Measurements from ENCODE around the gene KCNJ5. TPM values are rescaled to one million over a fixed set of nuclear protein-coding genes. Genes with fewer than 3 reads are reported as not detected.

KCNJ5 gene
- total RNA-seq, 1 experiment from 2014 or later: 0.22 TPM

DNA sequence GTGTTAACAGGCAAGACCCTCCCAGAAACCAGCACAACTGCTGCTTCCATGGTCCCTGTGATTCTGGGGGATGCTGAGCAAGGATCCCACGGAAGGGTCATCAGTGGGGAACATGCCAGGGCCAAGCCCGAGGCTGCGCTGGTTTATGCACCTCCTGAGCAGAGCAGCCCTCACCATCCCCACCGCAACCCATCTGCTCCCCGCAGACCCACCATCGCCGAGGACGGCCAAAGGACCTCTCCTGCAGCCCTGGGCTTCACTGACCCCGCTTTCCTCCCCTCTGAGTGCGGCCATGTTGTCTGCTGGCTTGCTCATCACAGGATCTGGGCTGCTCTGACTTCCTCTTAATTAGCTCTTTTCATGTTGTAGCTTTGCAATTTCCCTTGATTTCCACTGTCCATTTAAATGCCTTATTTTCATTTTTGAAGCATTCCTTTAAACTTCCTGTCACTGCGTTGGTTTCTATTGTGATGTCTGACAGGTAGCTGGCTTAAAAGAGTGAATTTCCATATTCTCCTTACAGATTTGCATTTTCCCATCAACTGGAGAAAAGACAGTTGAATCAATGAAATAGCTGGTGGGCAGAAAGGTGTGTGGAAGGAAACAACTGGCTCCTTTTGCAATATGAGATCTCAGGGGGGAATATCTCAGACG lies 36.7 kb downstream of the KCNJ5 start:
- Mint-ChIP-seq H3K4me3 (no peak overlapping the region), H3K27me3 (ENCODE audit: low read depth) (peaks cover 92% of the 10 kb centered on the region), H3K27ac (no peak overlapping the region), H3K9me3 (no peaks in the 10 kb centered on the region), H3K36me3 (no peaks in the 10 kb centered on the region), H3K4me1 (peaks cover 57% of the 10 kb centered on the region)
- ChIA-PET CTCF (interaction anchor here (0.6 to 3.0 kb wide), 8 partner anchors 10 to 276 kb away, joined by 3 to 13 read pairs (median 4); no protein-coding TSS in a partner anchor), POLR2A (interaction anchor here (0.6 kb wide), 2 partner anchors 27 to 944 kb away, joined by 3 read pairs; no protein-coding TSS in a partner anchor)
- TF ChIP-seq NFATC4 (CRISPR knock-in tag; IDR thresholded peaks at IDR 0.05) (no peak), GTF2I (CRISPR knock-in tag; conservative IDR thresholded peaks at IDR 0.05) (no peak), TCF7 (CRISPR knock-in tag; IDR thresholded peaks at IDR 0.05; ENCODE audit: low read depth) (no peak), ZNF396 (CRISPR knock-in tag; IDR thresholded peaks at IDR 0.05; ENCODE audit: borderline replicate concordance) (no peak), CREM (CRISPR knock-in tag; IDR thresholded peaks at IDR 0.05) (no peak), ELF4 (CRISPR knock-in tag; IDR thresholded peaks at IDR 0.05; ENCODE audit: low read depth) (no peak), FOXK1 (CRISPR knock-in tag; IDR thresholded peaks at IDR 0.05) (no peak), FOXP1 (CRISPR knock-in tag; IDR thresholded peaks at IDR 0.05; ENCODE audit: borderline replicate concordance) (no peak), NFE2L1 (CRISPR knock-in tag; IDR thresholded peaks at IDR 0.05) (no peak), SMAD3 (CRISPR knock-in tag; IDR thresholded peaks at IDR 0.05; ENCODE audit: borderline replicate concordance) (no peak), ZNF138 (CRISPR knock-in tag; conservative IDR thresholded peaks at IDR 0.05) (no peak)
- TF ChIP-seq, protein P1, sequence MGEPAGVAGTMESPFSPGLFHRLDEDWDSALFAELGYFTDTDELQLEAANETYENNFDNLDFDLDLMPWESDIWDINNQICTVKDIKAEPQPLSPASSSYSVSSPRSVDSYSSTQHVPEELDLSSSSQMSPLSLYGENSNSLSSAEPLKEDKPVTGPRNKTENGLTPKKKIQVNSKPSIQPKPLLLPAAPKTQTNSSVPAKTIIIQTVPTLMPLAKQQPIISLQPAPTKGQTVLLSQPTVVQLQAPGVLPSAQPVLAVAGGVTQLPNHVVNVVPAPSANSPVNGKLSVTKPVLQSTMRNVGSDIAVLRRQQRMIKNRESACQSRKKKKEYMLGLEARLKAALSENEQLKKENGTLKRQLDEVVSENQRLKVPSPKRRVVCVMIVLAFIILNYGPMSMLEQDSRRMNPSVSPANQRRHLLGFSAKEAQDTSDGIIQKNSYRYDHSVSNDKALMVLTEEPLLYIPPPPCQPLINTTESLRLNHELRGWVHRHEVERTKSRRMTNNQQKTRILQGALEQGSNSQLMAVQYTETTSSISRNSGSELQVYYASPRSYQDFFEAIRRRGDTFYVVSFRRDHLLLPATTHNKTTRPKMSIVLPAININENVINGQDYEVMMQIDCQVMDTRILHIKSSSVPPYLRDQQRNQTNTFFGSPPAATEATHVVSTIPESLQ (CRISPR knock-in tag; IDR thresholded peaks at IDR 0.05): no peak
- TF ChIP-seq, protein P2, sequence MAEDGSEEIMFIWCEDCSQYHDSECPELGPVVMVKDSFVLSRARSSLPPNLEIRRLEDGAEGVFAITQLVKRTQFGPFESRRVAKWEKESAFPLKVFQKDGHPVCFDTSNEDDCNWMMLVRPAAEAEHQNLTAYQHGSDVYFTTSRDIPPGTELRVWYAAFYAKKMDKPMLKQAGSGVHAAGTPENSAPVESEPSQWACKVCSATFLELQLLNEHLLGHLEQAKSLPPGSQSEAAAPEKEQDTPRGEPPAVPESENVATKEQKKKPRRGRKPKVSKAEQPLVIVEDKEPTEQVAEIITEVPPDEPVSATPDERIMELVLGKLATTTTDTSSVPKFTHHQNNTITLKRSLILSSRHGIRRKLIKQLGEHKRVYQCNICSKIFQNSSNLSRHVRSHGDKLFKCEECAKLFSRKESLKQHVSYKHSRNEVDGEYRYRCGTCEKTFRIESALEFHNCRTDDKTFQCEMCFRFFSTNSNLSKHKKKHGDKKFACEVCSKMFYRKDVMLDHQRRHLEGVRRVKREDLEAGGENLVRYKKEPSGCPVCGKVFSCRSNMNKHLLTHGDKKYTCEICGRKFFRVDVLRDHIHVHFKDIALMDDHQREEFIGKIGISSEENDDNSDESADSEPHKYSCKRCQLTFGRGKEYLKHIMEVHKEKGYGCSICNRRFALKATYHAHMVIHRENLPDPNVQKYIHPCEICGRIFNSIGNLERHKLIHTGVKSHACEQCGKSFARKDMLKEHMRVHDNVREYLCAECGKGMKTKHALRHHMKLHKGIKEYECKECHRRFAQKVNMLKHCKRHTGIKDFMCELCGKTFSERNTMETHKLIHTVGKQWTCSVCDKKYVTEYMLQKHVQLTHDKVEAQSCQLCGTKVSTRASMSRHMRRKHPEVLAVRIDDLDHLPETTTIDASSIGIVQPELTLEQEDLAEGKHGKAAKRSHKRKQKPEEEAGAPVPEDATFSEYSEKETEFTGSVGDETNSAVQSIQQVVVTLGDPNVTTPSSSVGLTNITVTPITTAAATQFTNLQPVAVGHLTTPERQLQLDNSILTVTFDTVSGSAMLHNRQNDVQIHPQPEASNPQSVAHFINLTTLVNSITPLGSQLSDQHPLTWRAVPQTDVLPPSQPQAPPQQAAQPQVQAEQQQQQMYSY (CRISPR knock-in tag; IDR thresholded peaks at IDR 0.05): no peak
- TF ChIP-seq, protein P3, sequence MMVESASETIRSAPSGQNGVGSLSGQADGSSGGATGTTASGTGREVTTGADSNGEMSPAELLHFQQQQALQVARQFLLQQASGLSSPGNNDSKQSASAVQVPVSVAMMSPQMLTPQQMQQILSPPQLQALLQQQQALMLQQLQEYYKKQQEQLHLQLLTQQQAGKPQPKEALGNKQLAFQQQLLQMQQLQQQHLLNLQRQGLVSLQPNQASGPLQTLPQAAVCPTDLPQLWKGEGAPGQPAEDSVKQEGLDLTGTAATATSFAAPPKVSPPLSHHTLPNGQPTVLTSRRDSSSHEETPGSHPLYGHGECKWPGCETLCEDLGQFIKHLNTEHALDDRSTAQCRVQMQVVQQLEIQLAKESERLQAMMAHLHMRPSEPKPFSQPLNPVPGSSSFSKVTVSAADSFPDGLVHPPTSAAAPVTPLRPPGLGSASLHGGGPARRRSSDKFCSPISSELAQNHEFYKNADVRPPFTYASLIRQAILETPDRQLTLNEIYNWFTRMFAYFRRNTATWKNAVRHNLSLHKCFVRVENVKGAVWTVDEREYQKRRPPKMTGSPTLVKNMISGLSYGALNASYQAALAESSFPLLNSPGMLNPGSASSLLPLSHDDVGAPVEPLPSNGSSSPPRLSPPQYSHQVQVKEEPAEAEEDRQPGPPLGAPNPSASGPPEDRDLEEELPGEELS (CRISPR knock-in tag; IDR thresholded peaks at IDR 0.05): no peak
- TF ChIP-seq, protein P4, sequence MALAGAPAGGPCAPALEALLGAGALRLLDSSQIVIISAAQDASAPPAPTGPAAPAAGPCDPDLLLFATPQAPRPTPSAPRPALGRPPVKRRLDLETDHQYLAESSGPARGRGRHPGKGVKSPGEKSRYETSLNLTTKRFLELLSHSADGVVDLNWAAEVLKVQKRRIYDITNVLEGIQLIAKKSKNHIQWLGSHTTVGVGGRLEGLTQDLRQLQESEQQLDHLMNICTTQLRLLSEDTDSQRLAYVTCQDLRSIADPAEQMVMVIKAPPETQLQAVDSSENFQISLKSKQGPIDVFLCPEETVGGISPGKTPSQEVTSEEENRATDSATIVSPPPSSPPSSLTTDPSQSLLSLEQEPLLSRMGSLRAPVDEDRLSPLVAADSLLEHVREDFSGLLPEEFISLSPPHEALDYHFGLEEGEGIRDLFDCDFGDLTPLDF (CRISPR knock-in tag; IDR thresholded peaks at IDR 0.05): no peak
- TF ChIP-seq, protein P5, sequence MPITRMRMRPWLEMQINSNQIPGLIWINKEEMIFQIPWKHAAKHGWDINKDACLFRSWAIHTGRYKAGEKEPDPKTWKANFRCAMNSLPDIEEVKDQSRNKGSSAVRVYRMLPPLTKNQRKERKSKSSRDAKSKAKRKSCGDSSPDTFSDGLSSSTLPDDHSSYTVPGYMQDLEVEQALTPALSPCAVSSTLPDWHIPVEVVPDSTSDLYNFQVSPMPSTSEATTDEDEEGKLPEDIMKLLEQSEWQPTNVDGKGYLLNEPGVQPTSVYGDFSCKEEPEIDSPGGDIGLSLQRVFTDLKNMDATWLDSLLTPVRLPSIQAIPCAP (CRISPR knock-in tag; IDR thresholded peaks at IDR 0.05): no peak
- TF ChIP-seq, protein P6, sequence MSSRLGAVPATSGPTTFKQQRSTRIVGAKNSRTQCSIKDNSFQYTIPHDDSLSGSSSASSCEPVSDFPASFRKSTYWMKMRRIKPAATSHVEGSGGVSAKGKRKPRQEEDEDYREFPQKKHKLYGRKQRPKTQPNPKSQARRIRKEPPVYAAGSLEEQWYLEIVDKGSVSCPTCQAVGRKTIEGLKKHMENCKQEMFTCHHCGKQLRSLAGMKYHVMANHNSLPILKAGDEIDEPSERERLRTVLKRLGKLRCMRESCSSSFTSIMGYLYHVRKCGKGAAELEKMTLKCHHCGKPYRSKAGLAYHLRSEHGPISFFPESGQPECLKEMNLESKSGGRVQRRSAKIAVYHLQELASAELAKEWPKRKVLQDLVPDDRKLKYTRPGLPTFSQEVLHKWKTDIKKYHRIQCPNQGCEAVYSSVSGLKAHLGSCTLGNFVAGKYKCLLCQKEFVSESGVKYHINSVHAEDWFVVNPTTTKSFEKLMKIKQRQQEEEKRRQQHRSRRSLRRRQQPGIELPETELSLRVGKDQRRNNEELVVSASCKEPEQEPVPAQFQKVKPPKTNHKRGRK (CRISPR knock-in tag; IDR thresholded peaks at IDR 0.05; ENCODE audit: borderline replicate concordance): no peak
- DNase-seq (ENCODE audit: low spot score) (no peak), ATAC-seq (no peak)

Data from WTC11 (cell line).